GM23338 (cell line): Measurements from ENCODE around the gene IMMP2L. TPM values are rescaled to one million over a fixed set of nuclear protein-coding genes. Genes with fewer than 3 reads are reported as not detected.

ENCODE experiments used
- ATAC-seq: fragments of 200-7000 bp; cut with Tn5 transposase; 3 replicates; pipeline ENCODE4 v1.9.1; 2020
- DNase-seq: peaks from one replicate; pipeline ENCODE4 v3.0.0-alpha.2; 2015; ENCODE audit warnings: low spot score
- H2AFZ ChIP-seq: fragments of 200-600 bp; sonication (generic); 2 replicates; pipeline ENCODE4 v1.8.0; 2016; ENCODE audit warnings: antibody characterized with exemption, mild to moderate bottlenecking, moderate library complexity
- H3F3A ChIP-seq: fragments of 200-600 bp; sonication (generic); replicated peaks from 2 replicates; pipeline ENCODE4 v1.8.0; 2017; ENCODE audit warnings: antibody characterized with exemption, mixed run types, low read depth
- H3K27ac ChIP-seq: fragments of 200-600 bp; sonication (generic); 2 replicates; pipeline ENCODE4 v1.6.1; 2016; ENCODE audit warnings: low read depth
- H3K27me3 ChIP-seq: fragments of 200-600 bp; sonication (generic); 2 replicates; pipeline ENCODE4 v1.8.0; 2016; ENCODE audit warnings: mild to moderate bottlenecking, mixed run types, moderate library complexity; ENCODE audit not compliant: insufficient read depth
- H3K36me3 ChIP-seq: fragments of 200-600 bp; sonication (generic); 2 replicates; pipeline ENCODE4 v1.8.0; 2016; ENCODE audit warnings: mild to moderate bottlenecking; ENCODE audit not compliant: insufficient read depth
- H3K4me1 ChIP-seq: fragments of 200-600 bp; sonication (generic); 2 replicates; pipeline ENCODE4 v1.8.0; 2016; ENCODE audit warnings: mild to moderate bottlenecking, moderate library complexity; ENCODE audit not compliant: insufficient read depth
- H3K4me2 ChIP-seq: fragments of 200-600 bp; sonication (generic); 2 replicates; pipeline ENCODE4 v1.7.1; 2017; ENCODE audit warnings: mixed run types
- H3K4me3 ChIP-seq: fragments of 200-600 bp; sonication (generic); 2 replicates; pipeline ENCODE4 v1.6.1; 2016; ENCODE audit warnings: mixed run types
- H3K79me2 ChIP-seq: fragments of 200-600 bp; sonication (generic); replicated peaks from 2 replicates; pipeline ENCODE4 v1.8.0; 2017; ENCODE audit warnings: mild to moderate bottlenecking; ENCODE audit not compliant: insufficient read depth
- H3K9me2 ChIP-seq: fragments of 200-600 bp; sonication (generic); 2 replicates; pipeline ENCODE4 v1.8.0; 2017; ENCODE audit not compliant: insufficient read depth
- H4K20me1 ChIP-seq: fragments of 200-600 bp; sonication (generic); replicated peaks from 2 replicates; pipeline ENCODE4 v1.8.0; 2017; ENCODE audit warnings: mild to moderate bottlenecking; ENCODE audit not compliant: insufficient read depth
- H3K27ac Mint-ChIP-seq: 2 replicates; pipeline ENCODE4 v1.8.0; 2020; ENCODE audit warnings: inconsistent platforms, mild to moderate bottlenecking, moderate library complexity, mixed read lengths
- H3K27me3 Mint-ChIP-seq: 3 replicates; pipeline ENCODE4 v1.8.0; 2022; ENCODE audit warnings: low read depth, mild to moderate bottlenecking, moderate library complexity, mixed read lengths, inconsistent platforms; ENCODE audit not compliant: insufficient read depth, poor library complexity
- H3K36me3 Mint-ChIP-seq: 3 replicates; pipeline ENCODE4 v1.8.0; 2021; ENCODE audit warnings: low read depth, mild to moderate bottlenecking, inconsistent platforms, moderate library complexity, mixed read lengths
- H3K4me1 Mint-ChIP-seq: 3 replicates; pipeline ENCODE4 v1.8.0; 2020; ENCODE audit warnings: mild to moderate bottlenecking, inconsistent platforms, mixed read lengths
- H3K4me3 Mint-ChIP-seq: 3 replicates; pipeline ENCODE4 v1.8.0; 2021; ENCODE audit warnings: moderate library complexity, mild to moderate bottlenecking, inconsistent platforms, mixed read lengths
- H3K9me3 Mint-ChIP-seq: 3 replicates; pipeline ENCODE4 v1.8.0; 2020; ENCODE audit warnings: moderate library complexity, mild to moderate bottlenecking, inconsistent platforms, mixed read lengths
- EZH2 ChIP-seq: fragments of 200-600 bp; sonication (generic); IDR thresholded peaks from one replicate; pipeline ENCODE4 v1.8.0; 2017; ENCODE audit warnings: antibody characterized with exemption, mild to moderate bottlenecking, low read depth; ENCODE audit not compliant: unreplicated experiment
- EZH2phosphoT487 ChIP-seq: fragments of 200-600 bp; sonication (generic); IDR thresholded peaks from one replicate; pipeline ENCODE4 v1.8.1; 2018; ENCODE audit warnings: antibody characterized with exemption; ENCODE audit not compliant: unreplicated experiment
- JUNB ChIP-seq: IDR thresholded peaks from one replicate; pipeline ENCODE4 v1.6.1; 2016; ENCODE audit warnings: antibody characterized with exemption; ENCODE audit not compliant: unreplicated experiment
- NANOG ChIP-seq: IDR thresholded peaks from 2 replicates; pipeline ENCODE4 v1.6.1; 2016; ENCODE audit warnings: antibody characterized with exemption, borderline replicate concordance
- POLR2AphosphoS5 ChIP-seq: IDR thresholded peaks from 2 replicates; pipeline ENCODE4 v1.6.1; 2016; ENCODE audit warnings: antibody characterized with exemption, low read depth
- STAT1 ChIP-seq: IDR thresholded peaks from one replicate; pipeline ENCODE4 v1.6.1; 2016; ENCODE audit warnings: antibody characterized with exemption; ENCODE audit not compliant: unreplicated experiment
- ZNF331 ChIP-seq: fragments of 250-450 bp; sonication (Bioruptor Pico); IDR thresholded peaks from 2 replicates; pipeline ENCODE4 v1.5.0; 2020; ENCODE audit warnings: low read depth, mild to moderate bottlenecking, moderate library complexity
- polyA plus RNA-seq: library from polyadenylated mRNA; unstranded; fragments of >200 nt; fragmentation: Nextera tagmentation; extraction: Ambion mirVana; gene quantifications from 2 replicates; pipeline ENCODE4 v1.2.1, GENCODE V29; 2016
- total RNA-seq: library from RNA; depleted of rRNA; stranded (reverse); fragments of >200 nt; shearing (Covaris generic); gene quantifications from 2 replicates; pipeline ENCODE4 v1.2.3, GENCODE V29; 2014
- TF ChIP-seq, protein P1 (sequence below): fragments of 250-450 bp; sonication (Bioruptor Pico); IDR thresholded peaks from 2 replicates; pipeline ENCODE4 v1.5.0; 2020; ENCODE audit warnings: mild to moderate bottlenecking, moderate library complexity
- TF ChIP-seq, protein P2 (sequence below): IDR thresholded peaks from 2 replicates; pipeline ENCODE4 v1.6.1; 2016; ENCODE audit warnings: antibody characterized with exemption
- TF ChIP-seq, protein P3 (sequence below): IDR thresholded peaks from one replicate; pipeline ENCODE4 v1.6.1; 2018; ENCODE audit warnings: antibody characterized with exemption; ENCODE audit not compliant: unreplicated experiment
- TF ChIP-seq, protein P4 (sequence below), 2 experiments: fragments of 200-600 bp in 1 of 2; sonication (generic) in 1 of 2; conservative IDR thresholded peaks; 2 replicates each; pipeline versions ENCODE4 v1.5.1 to v1.6.1; 2016 to 2017; ENCODE audit warnings: antibody characterized with exemption in 2 of 2, low read depth in 2 of 2, mild to moderate bottlenecking in 2 of 2, moderate library complexity in 1 of 2

IMMP2L gene
- total and polyA plus RNA-seq, 2 experiments from 2014 or later: 7.3 to 14.0 TPM

DNA sequence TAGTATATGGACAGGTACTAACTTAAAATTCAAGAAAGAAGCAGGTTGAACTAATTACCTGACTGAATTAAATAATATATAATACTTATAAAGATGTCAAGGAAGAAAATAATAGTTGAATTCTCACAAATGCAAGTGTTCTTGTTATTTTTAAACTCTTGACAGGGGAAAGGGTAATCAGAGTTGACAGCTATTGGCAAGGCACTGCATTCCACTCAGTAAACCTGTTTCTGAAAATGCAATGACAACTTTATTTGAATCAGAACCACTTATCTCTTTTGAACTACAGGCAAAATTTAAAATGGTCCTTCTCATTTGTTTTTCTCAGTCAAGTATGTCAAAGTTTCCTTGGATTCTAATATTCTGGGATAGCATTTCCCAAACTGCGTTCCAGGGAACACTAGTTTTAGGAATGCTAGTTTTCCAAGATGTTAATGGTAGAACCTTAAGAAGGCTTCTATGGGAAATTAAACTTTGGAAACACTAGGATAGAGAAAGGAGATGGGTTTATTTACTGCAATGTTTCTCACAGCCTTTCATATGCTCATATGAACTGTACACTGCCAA, 575.1 kb downstream of the IMMP2L start:
- Mint-ChIP-seq H3K4me3 (no peak overlapping the region), H3K27ac (no peak overlapping the region), H3K36me3 (no peaks in the 10 kb centered on the region), H3K27me3 (peaks cover 2% of the 10 kb centered on the region), H3K4me1 (no peaks in the 10 kb centered on the region), H3K9me3 (no peaks in the 10 kb centered on the region)
- Histone ChIP-seq H3K4me1 (no peaks in the 10 kb centered on the region), H2AFZ (no peak overlapping the region), H3K4me3 (no peak overlapping the region), H3K27me3 (no peaks in the 10 kb centered on the region), H3K36me3 (no peaks in the 10 kb centered on the region), H3F3A (no peaks in the 10 kb centered on the region), H3K79me2 (no peaks in the 10 kb centered on the region), H3K4me2 (no peak overlapping the region), H3K9me2 (no peaks in the 10 kb centered on the region), H3K27ac (no peak overlapping the region), H4K20me1 (no peaks in the 10 kb centered on the region)
- DNase-seq: no peak
- no peak for ATAC-seq
- TF ChIP-seq ZNF331 (CRISPR knock-in tag) (no peak), STAT1 (no peak), POLR2AphosphoS5 (no peak), JUNB (no peak), NANOG (no peak), EZH2 (no peak), EZH2phosphoT487 (no peak)
- TF ChIP-seq, protein P1, sequence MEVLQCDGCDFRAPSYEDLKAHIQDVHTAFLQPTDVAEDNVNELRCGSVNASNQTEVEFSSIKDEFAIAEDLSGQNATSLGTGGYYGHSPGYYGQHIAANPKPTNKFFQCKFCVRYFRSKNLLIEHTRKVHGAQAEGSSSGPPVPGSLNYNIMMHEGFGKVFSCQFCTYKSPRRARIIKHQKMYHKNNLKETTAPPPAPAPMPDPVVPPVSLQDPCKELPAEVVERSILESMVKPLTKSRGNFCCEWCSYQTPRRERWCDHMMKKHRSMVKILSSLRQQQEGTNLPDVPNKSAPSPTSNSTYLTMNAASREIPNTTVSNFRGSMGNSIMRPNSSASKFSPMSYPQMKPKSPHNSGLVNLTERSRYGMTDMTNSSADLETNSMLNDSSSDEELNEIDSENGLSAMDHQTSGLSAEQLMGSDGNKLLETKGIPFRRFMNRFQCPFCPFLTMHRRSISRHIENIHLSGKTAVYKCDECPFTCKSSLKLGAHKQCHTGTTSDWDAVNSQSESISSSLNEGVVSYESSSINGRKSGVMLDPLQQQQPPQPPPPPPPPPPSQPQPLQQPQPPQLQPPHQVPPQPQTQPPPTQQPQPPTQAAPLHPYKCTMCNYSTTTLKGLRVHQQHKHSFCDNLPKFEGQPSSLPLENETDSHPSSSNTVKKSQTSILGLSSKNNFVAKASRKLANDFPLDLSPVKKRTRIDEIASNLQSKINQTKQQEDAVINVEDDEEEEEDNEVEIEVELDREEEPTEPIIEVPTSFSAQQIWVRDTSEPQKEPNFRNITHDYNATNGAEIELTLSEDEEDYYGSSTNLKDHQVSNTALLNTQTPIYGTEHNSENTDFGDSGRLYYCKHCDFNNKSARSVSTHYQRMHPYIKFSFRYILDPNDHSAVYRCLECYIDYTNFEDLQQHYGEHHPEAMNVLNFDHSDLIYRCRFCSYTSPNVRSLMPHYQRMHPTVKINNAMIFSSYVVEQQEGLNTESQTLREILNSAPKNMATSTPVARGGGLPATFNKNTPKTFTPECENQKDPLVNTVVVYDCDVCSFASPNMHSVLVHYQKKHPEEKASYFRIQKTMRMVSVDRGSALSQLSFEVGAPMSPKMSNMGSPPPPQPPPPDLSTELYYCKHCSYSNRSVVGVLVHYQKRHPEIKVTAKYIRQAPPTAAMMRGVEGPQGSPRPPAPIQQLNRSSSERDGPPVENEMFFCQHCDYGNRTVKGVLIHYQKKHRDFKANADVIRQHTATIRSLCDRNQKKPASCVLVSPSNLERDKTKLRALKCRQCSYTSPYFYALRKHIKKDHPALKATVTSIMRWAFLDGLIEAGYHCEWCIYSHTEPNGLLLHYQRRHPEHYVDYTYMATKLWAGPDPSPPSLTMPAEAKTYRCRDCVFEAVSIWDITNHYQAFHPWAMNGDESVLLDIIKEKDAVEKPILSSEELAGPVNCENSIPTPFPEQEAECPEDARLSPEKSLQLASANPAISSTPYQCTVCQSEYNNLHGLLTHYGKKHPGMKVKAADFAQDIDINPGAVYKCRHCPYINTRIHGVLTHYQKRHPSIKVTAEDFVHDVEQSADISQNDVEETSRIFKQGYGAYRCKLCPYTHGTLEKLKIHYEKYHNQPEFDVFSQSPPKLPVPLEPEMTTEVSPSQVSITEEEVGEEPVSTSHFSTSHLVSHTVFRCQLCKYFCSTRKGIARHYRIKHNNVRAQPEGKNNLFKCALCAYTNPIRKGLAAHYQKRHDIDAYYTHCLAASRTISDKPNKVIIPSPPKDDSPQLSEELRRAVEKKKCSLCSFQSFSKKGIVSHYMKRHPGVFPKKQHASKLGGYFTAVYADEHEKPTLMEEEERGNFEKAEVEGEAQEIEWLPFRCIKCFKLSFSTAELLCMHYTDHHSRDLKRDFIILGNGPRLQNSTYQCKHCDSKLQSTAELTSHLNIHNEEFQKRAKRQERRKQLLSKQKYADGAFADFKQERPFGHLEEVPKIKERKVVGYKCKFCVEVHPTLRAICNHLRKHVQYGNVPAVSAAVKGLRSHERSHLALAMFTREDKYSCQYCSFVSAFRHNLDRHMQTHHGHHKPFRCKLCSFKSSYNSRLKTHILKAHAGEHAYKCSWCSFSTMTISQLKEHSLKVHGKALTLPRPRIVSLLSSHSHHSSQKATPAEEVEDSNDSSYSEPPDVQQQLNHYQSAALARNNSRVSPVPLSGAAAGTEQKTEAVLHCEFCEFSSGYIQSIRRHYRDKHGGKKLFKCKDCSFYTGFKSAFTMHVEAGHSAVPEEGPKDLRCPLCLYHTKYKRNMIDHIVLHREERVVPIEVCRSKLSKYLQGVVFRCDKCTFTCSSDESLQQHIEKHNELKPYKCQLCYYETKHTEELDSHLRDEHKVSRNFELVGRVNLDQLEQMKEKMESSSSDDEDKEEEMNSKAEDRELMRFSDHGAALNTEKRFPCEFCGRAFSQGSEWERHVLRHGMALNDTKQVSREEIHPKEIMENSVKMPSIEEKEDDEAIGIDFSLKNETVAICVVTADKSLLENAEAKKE (CRISPR knock-in tag): no peak
- TF ChIP-seq, protein P2, sequence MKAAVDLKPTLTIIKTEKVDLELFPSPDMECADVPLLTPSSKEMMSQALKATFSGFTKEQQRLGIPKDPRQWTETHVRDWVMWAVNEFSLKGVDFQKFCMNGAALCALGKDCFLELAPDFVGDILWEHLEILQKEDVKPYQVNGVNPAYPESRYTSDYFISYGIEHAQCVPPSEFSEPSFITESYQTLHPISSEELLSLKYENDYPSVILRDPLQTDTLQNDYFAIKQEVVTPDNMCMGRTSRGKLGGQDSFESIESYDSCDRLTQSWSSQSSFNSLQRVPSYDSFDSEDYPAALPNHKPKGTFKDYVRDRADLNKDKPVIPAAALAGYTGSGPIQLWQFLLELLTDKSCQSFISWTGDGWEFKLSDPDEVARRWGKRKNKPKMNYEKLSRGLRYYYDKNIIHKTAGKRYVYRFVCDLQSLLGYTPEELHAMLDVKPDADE: no peak
- TF ChIP-seq, protein P3, sequence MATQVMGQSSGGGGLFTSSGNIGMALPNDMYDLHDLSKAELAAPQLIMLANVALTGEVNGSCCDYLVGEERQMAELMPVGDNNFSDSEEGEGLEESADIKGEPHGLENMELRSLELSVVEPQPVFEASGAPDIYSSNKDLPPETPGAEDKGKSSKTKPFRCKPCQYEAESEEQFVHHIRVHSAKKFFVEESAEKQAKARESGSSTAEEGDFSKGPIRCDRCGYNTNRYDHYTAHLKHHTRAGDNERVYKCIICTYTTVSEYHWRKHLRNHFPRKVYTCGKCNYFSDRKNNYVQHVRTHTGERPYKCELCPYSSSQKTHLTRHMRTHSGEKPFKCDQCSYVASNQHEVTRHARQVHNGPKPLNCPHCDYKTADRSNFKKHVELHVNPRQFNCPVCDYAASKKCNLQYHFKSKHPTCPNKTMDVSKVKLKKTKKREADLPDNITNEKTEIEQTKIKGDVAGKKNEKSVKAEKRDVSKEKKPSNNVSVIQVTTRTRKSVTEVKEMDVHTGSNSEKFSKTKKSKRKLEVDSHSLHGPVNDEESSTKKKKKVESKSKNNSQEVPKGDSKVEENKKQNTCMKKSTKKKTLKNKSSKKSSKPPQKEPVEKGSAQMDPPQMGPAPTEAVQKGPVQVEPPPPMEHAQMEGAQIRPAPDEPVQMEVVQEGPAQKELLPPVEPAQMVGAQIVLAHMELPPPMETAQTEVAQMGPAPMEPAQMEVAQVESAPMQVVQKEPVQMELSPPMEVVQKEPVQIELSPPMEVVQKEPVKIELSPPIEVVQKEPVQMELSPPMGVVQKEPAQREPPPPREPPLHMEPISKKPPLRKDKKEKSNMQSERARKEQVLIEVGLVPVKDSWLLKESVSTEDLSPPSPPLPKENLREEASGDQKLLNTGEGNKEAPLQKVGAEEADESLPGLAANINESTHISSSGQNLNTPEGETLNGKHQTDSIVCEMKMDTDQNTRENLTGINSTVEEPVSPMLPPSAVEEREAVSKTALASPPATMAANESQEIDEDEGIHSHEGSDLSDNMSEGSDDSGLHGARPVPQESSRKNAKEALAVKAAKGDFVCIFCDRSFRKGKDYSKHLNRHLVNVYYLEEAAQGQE: no peak
- TF ChIP-seq, protein P4, sequence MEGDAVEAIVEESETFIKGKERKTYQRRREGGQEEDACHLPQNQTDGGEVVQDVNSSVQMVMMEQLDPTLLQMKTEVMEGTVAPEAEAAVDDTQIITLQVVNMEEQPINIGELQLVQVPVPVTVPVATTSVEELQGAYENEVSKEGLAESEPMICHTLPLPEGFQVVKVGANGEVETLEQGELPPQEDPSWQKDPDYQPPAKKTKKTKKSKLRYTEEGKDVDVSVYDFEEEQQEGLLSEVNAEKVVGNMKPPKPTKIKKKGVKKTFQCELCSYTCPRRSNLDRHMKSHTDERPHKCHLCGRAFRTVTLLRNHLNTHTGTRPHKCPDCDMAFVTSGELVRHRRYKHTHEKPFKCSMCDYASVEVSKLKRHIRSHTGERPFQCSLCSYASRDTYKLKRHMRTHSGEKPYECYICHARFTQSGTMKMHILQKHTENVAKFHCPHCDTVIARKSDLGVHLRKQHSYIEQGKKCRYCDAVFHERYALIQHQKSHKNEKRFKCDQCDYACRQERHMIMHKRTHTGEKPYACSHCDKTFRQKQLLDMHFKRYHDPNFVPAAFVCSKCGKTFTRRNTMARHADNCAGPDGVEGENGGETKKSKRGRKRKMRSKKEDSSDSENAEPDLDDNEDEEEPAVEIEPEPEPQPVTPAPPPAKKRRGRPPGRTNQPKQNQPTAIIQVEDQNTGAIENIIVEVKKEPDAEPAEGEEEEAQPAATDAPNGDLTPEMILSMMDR (conservative IDR thresholded peaks at IDR 0.05; ENCODE audit: low read depth in 2 of 2): no peak
